RPMI7951 (cell line): ENCODE measurements around the gene ADGRL1. TPM values are rescaled to one million over a fixed set of nuclear protein-coding genes. Genes with fewer than 3 reads are reported as not detected.
A peak's percentile ranks its signal among the peaks of the same experiment; 100 is the strongest.
"Not testable (repeated sequence)": the region's sequence is repeated elsewhere in the genome, so short reads cannot be mapped to it uniquely, and the experiment has no call there.

Experiments used
- DNase-seq: peaks from one replicate; pipeline ENCODE4 v3.0.0-alpha.2; 2012; ENCODE audit warnings: low read depth
- total RNA-seq: library from RNA; depleted of rRNA; stranded (reverse); fragments of >200 nt; shearing (Covaris generic); gene quantifications from 2 replicates; pipeline ENCODE4 v1.2.3, GENCODE V29; 2014; rRNA removed

Gene ADGRL1
- total RNA-seq, result 1.1 and 1.4 TPM in 2 replicates

GRCh38 chr19:14205452-14206287 is at the start of gene ADGRL1:
Gene ADGRL1 (minus strand): TSS chr19:14206169. CDS start chr19:14183602, 22,567 bp downstream.
- DNase-seq, result not testable (repeated sequence)

DNA sequence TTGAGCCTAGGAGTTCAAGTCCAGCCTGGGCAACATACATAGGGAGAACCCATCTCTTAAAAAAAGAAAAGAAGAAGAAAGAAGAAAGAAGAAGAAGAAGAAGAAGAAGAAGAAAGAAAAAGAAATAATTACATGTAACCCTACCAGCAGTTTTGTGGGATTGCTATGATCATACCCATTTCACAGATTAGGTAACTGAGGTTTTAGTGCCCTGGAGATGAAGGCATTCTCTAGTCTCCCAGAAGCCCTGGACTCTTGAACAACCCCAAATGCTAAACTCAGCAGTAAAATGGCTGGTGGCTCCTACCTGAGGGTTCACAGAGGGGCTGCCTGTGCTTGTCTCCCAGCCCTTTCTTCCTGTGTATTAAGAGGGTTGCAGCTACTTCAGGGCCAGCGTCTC is 49.3 kb upstream of the ADGRL1 start:
- DNase-seq, result not testable (repeated sequence)

GRCh38 chr19:14253822-14254599 is 48.0 kb upstream of the ADGRL1 start:
- not testable (repeated sequence) for DNase-seq

DNA sequence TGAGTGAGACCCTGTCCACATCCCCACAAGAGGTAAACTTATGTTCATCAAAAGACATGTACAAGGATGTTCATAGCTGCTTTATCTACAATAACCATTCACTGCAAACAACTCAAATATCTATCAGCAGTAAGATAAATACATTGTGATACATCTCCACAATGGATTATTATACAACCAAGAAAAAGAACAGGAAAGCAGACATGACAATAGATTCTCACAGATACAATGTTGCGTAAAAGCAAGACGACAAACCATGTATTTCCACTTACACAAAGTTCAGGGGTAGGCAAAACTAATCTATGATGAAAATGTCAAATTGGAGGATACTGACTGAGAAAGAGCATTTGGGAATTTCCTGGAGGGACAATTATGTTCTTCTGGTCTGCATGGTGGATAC is 46.2 kb upstream of the ADGRL1 start:
- not testable (repeated sequence) for DNase-seq

GRCh38 chr19:14250870-14251269 is 44.9 kb upstream of the ADGRL1 start:
- no peak for DNase-seq

GRCh38 chr19:14250315-14250714 is 44.3 kb upstream of the ADGRL1 start:
- not testable (repeated sequence) for DNase-seq

- DNase-seq, result not testable (repeated sequence)
Measured at GRCh38 chr19:14249891-14250290, 43.9 kb upstream of the ADGRL1 start.

DNA sequence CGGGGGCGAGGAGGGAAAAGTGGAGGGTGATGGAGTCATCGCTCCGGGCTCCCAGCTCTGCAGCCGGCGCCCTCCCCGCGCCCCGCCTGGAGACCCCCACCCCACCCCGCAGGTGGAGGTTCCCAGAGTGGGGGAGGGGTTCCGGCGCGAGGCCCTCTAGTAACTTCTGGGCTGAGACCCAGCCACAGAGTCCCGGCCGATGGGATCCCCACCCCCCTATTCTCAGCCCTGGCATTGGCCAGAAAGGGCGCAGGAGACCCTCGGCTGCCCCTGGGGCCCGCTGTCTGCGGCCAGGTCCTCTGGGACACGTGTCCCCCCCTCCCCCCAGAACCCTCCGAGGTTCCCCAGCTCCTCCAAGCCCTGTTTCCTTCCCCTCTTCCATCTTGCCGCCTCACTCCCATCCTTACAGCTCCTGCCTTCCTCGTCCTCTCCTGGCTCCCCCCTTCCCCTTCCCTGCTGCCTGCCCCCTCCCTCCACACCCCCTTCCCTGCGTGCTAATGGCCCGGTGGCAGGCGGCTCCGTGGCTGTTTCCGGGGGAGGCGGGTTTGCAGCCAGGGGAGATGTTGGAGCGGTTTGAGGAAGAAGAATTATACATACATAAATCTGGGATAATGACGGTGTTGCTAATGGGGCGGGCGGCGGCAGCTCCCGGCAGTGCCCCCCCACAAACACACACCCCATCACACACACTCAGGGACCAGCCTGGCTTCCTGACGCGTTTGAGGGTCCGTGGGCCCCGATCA is 43.2 kb upstream of the ADGRL1 start:
- not testable (repeated sequence) for DNase-seq

- DNase-seq, result peak; percentile 20
Measured at GRCh38 chr19:14248578-14249011, 42.6 kb upstream of the ADGRL1 start.

DNA sequence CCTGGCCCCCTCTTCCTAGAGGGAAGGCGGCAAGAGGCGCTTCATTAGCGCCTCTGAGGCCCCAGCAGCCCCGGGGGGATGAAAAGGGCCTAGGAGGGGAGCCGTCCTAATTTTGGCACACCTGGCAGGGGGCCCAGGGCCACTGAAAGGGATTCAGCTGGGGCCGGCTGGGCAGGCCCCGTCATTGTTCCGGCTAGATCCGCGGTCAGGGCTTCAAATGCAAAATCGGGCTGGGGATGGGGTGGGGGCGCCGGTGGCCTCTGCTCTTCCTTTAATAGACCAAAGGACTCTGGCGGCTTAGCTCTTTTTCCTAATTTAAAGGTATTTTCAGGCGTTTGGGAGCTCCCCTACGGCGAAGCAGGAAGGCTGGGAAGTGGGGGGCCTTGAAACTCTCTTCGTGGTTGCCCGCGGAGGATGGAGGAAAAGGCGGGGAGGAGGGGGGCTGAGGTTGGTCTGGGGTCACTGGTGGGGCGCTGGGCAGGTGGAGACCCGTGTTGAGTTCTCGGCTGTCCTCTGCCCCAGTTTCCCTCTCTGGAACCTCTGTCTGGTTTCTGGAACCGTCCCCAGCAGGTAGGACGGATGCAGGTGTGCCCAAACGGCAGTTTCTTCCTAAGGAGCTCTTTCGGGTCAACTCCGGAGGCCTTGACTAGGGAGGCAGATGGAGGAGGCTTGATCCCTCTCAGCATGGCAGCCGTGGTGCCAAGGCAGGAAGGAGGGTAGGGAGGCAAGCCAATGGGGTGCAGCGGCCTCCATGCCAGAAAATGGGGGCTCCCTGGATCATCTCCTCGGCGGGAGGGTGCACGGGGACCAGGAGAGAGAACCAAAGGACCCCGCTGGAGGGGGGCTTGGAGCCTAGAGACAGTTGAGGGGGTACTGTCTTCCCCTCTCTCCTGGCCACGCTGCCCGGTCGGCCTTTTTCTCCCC is 41.8 kb upstream of the ADGRL1 start:
- DNase-seq, result not testable (repeated sequence)

- DNase-seq, result not testable (repeated sequence)
Measured at GRCh38 chr19:14247205-14247547, 41.2 kb upstream of the ADGRL1 start.

DNA sequence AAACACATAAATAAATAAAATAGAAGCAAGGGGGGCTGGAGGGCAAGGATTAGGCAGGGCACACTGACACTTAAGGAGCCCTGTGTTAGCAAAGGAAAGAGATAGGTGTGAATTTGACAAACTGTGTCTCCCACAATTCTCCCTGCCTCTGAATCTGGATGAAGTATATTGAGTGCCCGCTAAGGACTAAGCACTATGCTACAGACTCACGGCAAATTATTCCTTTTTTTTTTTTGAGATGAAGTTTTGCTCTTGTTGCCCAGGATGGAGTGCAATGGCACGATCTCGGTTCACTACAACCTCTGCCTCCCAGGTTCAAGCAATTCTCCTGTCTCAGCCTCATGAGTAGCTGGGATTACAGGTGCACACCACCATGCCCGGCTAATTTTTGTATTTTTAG is 38.4 kb upstream of the ADGRL1 start:
- DNase-seq, result not testable (repeated sequence)

GRCh38 chr19:14243718-14244117 is 37.7 kb upstream of the ADGRL1 start:
- not testable (repeated sequence) for DNase-seq

DNA sequence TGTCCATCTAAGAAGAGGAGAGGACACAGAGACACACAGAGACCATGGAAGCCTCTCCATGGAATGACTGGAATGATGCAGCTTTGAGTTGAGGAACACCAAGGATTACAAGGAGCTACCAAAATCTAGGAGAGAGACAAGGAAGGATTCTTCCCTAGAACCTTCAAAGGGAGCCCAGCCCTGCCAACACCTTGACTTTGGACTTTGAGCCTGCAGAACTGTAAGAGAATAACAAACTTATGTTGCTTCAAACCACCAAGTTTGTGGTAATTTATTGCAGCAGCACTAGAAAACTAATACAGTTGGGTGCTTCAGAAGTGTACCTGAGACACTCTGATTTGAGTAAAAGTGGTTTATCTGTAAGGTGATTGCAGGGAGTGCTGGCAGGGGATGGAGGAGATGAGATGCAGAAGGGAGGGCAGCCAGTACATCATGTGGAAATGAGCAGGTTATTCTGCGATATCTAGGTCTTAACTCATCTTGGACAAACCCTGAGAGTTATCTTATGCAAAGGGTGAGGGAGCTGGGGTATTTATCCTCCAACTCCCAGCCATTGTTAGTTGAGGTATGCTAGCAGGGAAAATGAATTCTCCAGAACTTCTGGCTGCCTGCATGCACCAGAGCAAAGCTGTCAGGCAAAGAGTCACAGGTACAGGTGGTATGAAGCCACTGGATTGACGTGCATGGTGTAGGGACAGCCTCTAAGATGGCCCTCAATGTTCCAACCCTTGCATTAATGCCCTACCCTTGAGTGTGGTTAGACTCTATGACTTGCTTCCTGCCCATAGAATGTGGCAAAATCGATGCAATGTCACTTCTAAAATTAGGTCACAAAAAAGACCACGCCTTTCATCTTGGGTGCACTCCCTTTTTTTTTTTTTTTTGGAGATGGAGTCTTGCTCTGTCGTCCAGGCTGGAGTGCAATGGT is 31.3 kb upstream of the ADGRL1 start:
- no peak for DNase-seq

- DNase-seq, result not testable (repeated sequence)
Measured at GRCh38 chr19:14232945-14233344, 27.0 kb upstream of the ADGRL1 start.

GRCh38 chr19:14228446-14229071 is 22.6 kb upstream of the ADGRL1 start:
- DNase-seq, result peak; percentile 46

DNA sequence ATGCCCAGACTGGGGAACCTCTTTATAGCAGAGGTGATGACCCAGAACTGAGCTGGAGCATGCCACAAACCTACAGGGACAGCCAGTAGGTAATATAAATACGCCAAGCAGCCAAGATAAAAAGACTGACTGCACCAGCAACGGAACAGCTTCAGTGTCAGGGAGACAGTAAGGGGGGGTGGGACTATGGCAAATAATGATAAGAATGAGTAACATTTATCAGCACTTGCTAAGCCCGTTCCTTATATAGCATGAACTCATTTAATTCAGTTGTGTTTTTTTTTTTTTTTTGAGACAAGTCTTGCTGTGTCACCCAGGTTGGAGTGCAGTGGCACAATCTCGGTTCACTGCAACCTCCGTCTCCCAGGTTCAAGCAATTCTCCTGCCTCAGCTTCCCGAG is 20.5 kb upstream of the ADGRL1 start:
- DNase-seq, result not testable (repeated sequence)

DNA sequence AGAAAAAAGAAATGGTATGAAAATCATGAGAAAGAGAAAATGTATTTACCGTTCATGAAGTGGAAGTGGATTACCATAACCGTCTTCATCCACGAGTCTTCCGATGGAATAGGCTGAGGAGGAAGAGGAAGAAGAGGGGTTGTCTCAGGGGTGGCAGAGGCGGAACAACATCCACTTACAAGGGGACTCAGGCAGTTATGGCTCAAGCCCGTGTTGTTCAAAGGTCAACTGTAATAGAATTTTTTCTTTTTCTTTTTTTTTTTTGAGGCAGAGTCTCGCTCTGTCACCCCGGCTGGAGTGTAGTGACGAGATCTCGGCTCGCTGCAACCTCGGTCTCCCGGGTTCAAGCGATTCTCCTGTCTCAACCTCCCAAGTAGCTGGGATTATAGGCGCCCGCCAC is 16.9 kb upstream of the ADGRL1 start:
- no peak for DNase-seq

DNA sequence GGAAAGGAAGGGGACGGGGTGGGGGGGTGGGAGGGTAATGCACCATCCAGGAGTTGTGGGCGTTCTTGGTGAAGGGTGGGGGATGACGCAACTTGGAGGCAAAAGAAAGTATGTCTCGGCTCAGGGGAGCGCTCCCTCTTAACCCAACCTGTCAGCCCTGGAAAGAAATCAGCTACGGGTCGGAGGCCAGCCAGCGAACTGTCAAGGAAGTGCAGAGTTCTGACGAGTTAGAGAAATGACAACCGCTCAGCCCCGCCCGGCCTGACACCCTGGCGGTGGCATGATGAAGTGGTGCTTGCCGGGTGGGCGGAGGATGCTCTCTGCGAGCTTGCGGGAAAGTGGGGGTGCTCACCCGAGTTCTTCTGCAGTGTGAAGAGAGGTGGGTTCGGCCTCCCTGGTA is 15.4 kb upstream of the ADGRL1 start:
- DNase-seq, result peak; percentile 34
